Stimulated activated CD8-positive, alpha-beta memory T cell treated with anti-CD3 and anti-CD28 coated beads, Interleukin-7, amount 100 ng/mL, for 1 hour (primary cell): ENCODE measurements around the gene ZPBP.

Source experiments
- DNase-seq, 2 donors: peaks; one replicate each; pipeline ENCODE4 v3.0.0-alpha.2; 2020; ENCODE audit warnings: low read depth in 2 of 2

The ZPBP gene, protein sequence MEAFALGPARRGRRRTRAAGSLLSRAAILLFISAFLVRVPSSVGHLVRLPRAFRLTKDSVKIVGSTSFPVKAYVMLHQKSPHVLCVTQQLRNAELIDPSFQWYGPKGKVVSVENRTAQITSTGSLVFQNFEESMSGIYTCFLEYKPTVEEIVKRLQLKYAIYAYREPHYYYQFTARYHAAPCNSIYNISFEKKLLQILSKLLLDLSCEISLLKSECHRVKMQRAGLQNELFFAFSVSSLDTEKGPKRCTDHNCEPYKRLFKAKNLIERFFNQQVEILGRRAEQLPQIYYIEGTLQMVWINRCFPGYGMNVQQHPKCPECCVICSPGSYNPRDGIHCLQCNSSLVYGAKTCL

GRCh38 chr7:50092579-50093491 is at the start of gene ZPBP:
TSS of gene ZPBP (minus strand) at chr7:50093246. CDS start at chr7:50093194, 52 bp downstream.
- peak in 1 of 2 donors; percentile 25 for DNase-seq

GRCh38 chr7:50142425-50143017 is 49.5 kb upstream of the ZPBP start:
- DNase-seq: no peak

- DNase-seq: no peak
These were observed 48.8 kb upstream of the ZPBP start for GRCh38 chr7:50141854-50142253.

GRCh38 chr7:50141131-50141530 is 48.1 kb upstream of the ZPBP start:
- DNase-seq: no peak

DNA sequence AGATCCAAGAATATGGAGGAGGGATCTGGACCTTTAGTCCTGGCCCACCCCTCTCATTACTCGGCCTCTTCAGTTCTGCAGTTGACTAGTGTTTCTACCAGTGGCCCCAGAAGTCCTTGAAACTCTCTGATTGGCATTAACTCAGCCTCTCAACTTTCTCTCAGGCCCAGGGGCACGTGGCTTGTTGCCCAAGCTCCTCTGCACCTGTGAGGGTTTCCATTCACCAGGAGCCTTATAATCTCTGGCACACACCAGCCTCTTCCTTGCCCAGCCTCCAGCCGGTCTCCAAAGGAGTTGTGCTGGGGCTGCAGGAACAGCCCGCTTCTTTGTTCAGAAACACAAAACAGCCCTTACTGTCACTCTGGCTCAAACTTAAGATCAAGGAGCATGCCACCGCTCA is 47.6 kb upstream of the ZPBP start:
- DNase-seq: no peak

DNA sequence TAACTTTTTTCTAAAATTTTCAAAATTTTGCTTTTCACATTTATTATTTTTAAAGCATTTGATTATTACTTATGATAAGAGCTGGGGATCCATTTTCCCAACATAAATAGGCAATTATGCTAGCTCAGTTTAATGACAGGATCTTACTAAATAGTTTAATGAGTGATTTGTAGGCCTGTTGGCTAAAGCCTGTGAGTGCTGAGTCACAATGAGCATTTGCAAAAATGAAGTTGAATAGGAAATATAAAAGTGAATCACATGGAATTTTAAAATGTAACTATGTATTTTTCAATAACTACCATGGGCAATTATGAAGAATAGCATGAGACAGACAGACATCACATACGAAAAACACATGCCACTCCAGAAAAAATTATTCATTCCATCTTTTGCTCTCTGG is 45.1 kb upstream of the ZPBP start:
- DNase-seq: no peak

DNA sequence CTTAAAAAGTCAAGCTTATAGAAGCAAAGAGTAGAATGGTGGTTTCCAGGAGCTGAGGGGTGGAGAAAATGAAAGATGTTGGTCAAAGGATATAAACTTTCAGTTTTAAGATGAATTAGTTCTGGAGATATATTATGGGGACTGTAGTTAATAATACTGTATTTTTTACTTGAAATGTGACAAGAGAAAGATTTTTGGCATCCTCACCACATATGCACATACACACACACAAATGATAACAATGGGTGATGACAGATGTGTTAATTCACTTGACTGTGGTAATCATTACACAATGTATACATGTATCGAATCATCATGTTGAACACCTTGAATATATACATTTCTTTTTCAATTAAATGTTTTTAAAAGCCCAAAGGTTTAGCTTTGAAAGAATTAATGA is 32.7 kb upstream of the ZPBP start:
- DNase-seq: no peak

GRCh38 chr7:50121286-50121685 is 28.2 kb upstream of the ZPBP start:
- no peak for DNase-seq

DNA sequence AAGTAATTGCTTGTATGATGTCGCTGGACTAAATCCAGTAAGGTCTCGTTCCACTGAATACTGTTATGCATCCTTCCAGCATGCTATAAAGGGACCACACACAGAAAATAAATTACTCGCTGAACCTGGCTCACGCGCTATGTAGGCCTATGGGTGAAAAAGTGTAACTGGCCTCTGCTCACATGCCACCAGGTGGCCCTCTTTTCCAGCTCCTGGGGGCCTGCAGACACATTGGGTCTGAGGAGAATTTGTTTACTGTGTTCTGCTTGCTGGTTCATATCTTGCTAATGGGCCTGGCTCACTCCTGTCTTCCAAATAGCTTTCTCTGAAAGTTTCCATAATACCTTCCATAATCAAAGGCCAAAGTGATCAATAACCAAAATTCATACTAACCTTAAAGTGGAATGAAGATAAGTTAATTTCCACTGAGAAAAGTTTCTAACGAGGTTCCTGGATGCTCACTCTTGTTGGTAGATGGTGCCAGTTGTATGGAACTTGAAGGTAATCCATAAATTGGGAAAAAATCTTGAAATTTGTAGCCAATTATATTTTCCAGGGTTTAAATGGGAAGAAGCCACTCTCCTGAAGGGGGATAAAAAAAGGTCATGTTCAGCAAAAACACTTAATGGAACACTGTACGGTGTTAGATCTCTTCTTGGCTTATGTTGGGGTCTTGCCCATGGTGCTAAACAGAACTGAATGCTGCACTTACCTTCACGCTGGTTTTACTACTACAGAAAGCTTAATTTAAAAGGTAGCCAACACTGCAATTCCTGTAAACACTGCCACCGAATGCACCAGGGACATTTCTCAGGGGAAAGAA is 27.0 kb upstream of the ZPBP start:
- no peak for DNase-seq

- DNase-seq: no peak
These were observed 19.2 kb upstream of the ZPBP start for GRCh38 chr7:50112250-50112649.

GRCh38 chr7:50101873-50102272 is 8.8 kb upstream of the ZPBP start:
- no peak for DNase-seq

DNA sequence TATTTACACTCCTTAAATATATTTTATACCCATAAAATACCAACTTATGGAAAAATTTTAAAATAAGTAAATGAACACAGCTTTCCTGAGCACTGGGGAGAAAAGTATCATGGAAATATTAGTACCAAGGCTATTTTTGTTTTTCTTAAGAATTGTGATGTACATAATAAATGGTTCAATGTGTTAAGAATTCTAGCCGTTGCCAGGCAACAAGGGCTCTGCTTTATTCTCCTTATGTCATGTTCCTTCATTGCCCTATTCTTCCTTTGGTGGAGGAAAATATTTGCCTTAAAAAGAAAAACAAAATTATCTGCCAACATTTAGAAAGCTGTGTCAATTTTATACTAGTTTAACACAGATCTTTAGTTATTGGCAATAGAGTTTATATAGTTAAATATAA is 2.6 kb upstream of the ZPBP start:
- DNase-seq: no peak

DNA sequence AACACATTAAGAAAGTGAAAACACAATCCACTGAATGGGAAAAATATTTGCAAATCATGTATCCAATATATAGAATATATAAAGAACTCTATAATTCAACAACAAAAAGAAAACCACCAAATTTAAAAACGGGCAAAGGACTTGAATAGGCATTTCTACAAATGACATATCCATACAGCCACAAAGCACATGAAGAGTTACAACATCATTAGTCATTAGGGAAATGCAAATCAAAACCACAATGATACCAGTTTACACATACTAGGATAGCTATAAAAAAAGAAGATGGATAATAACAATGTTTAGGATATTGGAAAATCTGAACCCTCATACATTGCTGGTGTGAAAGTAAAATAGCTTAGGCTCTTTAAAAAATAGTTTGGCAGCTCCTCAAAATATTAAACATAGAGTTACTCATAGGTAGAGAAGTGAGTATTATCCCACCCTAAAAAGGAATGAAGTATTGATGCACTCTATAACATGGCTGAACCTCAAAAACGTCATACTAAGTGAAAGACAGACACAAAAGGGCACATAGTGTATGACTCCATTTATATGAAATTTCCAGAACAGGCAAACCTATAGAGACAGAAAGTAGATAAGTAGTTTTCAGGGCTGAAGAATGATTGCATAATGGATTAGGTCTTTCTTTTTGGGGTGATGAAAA is 4.5 kb downstream of the ZPBP start:
- no peak for DNase-seq

DNA sequence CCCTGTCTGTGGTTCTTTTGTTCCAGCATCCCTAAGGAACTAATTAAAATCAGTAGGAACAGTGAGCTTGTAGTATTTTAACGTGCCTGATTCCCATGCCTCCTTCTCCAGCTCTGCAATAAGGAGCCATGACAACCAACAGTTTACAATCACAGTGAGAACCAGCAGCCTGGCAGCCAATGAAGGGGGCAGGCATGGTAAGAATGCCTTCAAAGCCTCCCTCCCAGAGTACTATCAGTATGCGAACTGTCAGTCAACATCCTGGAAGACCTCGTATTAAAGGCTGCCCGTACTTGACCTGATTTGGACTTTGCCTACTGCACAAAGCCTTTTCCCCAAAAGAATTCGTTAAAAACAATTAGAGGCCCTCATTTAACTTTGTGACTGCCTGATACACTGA is 7.7 kb downstream of the ZPBP start:
- no peak for DNase-seq

DNA sequence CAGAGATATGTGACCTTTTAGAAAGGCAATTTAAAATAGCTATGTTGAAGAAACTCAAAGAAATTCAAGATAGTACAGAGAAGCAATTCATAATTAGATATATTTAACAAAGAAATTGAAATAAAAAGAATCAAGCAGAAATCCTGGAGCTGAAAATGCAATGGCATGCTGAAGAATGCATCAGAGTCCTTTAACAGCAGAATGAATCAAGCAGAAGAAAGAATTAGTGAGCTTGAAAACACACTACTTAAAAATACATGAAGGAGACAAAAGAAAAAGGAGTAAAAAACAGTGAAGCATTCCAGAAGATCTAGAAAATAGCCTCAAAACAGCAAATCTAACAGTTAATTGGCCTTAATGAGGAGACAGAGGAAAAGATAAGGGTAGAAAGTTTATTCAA is 20.0 kb downstream of the ZPBP start:
- DNase-seq: no peak

DNA sequence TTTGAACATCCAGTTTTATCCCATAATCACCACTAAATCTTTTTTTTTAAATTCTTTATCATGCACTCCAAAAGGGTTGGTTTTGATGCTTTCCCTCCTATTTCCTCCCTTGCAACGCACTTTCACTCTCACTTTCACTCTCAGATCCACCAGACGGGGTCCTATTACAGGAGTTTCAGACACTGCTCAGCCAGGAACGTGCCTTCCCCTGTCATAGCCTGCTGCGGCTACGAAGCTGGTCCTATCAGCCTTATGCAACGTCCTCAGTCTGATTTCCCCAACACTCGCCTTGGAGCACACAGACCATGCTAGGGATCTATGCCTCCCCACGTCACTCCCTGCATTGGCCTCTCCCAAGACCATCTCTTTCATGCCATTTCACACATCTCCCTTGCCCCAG is 23.4 kb downstream of the ZPBP start:
- DNase-seq: no peak

DNA sequence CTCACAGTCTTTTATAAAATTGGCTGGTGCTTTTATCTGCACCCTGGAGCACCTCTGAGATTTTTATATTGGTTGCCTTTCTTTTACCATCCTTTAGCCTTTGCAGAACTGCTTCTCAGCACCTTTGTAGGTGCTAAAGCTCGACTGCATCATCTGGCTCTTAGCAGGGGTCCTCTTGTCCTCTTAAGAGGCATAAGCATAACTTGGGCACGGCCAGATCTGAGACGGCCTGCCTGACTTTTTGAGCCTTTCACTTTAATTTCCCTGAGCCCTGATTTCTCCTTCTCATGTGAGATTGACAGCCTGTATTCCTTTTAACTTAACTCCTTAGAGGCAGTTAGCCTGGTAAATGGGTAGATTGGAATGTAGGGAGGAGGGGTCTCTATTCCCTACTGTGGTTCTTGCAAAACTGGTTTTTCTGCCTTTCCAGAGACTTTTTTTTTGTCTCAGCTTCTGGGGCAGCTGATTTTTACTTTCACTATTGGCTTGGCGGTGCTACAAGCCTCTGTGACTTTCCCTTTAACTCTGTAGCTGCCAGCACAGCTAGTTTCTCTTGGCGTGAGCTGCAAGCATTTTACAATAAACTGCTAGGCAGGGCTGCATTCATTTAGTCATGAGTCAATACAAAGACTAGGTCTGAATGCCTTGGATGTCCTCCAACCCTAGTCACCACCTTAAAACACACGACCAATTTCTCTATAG is 24.0 kb downstream of the ZPBP start:
- DNase-seq: no peak

DNA sequence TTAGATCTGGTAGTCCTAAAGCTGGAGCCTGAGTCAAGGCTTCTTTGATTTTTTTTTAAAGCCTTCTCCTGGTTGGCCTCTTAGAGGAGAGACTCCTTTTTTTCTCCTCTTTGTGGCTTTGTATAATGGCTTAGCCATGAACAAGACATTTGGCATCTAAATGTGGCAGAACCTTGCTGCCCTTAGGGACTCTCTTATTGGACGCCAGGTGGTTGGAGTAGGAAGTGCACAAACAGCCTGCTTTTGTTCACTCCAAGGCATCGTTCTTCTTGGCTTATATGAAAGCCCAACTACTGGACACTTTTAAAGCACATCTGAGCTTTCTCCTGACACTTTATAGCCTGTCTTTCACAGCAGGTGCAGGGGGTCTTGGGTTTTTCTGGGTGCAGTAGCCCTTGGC is 25.0 kb downstream of the ZPBP start:
- no peak for DNase-seq

DNA sequence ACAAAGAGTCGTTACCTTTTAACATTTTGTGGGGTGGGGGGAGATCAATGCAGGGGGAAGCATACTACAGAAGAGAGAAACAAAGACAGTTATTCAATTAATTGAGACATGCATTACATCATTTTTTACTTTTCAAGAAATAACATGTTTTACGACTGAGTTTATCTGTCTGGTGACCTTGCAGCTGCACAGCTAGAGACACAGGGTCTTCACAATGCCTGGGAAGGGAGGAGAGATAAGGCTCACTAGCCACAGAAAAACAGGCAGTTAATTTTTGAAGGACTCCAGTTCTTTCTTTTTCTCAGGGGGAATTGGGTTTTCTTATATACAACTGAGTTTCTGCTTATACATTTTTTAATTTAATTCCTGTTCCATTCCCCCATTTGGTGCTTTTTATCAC is 30.1 kb downstream of the ZPBP start:
- no peak for DNase-seq

DNA sequence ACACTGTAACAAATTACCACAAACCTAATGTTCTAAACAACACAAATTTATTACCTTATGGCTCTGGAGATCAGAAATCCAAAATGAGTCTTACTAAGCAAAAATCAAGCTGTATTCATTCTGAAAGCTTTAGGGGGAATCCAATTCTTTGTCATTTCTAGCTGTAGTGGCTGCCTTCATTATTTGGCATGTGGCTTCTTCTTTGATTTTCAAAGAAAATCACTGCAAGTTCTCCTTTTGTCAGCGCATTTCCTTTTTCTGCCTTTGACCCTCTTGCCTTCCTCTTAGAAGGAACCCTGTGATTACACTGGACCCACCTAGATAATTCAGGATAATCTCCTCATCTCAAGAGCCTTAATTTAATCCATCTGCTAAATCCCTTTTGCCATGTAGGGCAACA is 36.9 kb downstream of the ZPBP start:
- DNase-seq: no peak

- no peak for DNase-seq
These were observed 45.3 kb downstream of the ZPBP start for GRCh38 chr7:50047716-50048115.
